HG02943 (cell line): Measurements from ENCODE around the gene UGT3A1.
"Not testable (repeated sequence)": the region's sequence is repeated elsewhere in the genome, so short reads cannot be mapped to it uniquely, and the experiment has no call there.

Experiments
- ATAC-seq: cut with Tn5 transposase; IDR thresholded peaks from one replicate; pipeline ENCODE4 v1.9.1; 2021; ENCODE audit warnings: mild to moderate bottlenecking, low read depth, moderate library complexity; ENCODE audit not compliant: unreplicated experiment

The UGT3A1 gene

GRCh38 chr5:35990941-35991611, at the start of gene UGT3A1:
Gene UGT3A1 (minus strand): TSS chr5:35991390. CDS start chr5:35991240, 150 bp downstream.
- no peak for ATAC-seq

- no peak for ATAC-seq
These were observed 44.5 kb upstream of the UGT3A1 start for GRCh38 chr5:36035696-36036095.

GRCh38 chr5:36034536-36035134, 43.4 kb upstream of the UGT3A1 start:
- ATAC-seq = not testable (repeated sequence)

- ATAC-seq = no peak
These were observed 42.3 kb upstream of the UGT3A1 start for GRCh38 chr5:36033486-36033885.

GRCh38 chr5:36033047-36033446, 41.9 kb upstream of the UGT3A1 start:
- no peak for ATAC-seq

GRCh38 chr5:36031223-36031622, 40.0 kb upstream of the UGT3A1 start:
- no peak for ATAC-seq

- no peak for ATAC-seq
These were observed 38.7 kb upstream of the UGT3A1 start for GRCh38 chr5:36029914-36030313.

- ATAC-seq = no peak
These were observed 37.8 kb upstream of the UGT3A1 start for GRCh38 chr5:36028816-36029465.

GRCh38 chr5:36027711-36028110, 36.5 kb upstream of the UGT3A1 start:
- ATAC-seq = no peak

GRCh38 chr5:36026706-36027465, 35.7 kb upstream of the UGT3A1 start:
- no peak for ATAC-seq

GRCh38 chr5:36022246-36022645, 31.1 kb upstream of the UGT3A1 start:
- not testable (repeated sequence) for ATAC-seq

GRCh38 chr5:36019584-36019983, 28.4 kb upstream of the UGT3A1 start:
- not testable (repeated sequence) for ATAC-seq

GRCh38 chr5:36017622-36018021, 26.4 kb upstream of the UGT3A1 start:
- ATAC-seq = no peak

- ATAC-seq = no peak
These were observed 25.8 kb upstream of the UGT3A1 start for GRCh38 chr5:36017004-36017403.

GRCh38 chr5:36013182-36013581, 22.0 kb upstream of the UGT3A1 start:
- no peak for ATAC-seq

- no peak for ATAC-seq
These were observed 18.5 kb upstream of the UGT3A1 start for GRCh38 chr5:36009698-36010097.

- ATAC-seq = no peak
These were observed 16.2 kb upstream of the UGT3A1 start for GRCh38 chr5:36007366-36007765.

GRCh38 chr5:36006163-36006562, 15.0 kb upstream of the UGT3A1 start:
- no peak for ATAC-seq

- ATAC-seq = no peak
These were observed 9.8 kb upstream of the UGT3A1 start for GRCh38 chr5:36001032-36001431.

- ATAC-seq = no peak
These were observed 8.4 kb upstream of the UGT3A1 start for GRCh38 chr5:35999547-35999946.

- no peak for ATAC-seq
These were observed 4.9 kb upstream of the UGT3A1 start for GRCh38 chr5:35996076-35996475.
